HT1080 (cell line): ENCODE results near the gene ARHGEF3. TPM values are rescaled to one million over a fixed set of nuclear protein-coding genes. Genes with fewer than 3 reads are reported as not detected.
A peak's percentile ranks its signal among the peaks of the same experiment; 100 is the strongest.
"Not testable (repeated sequence)": the region's sequence is repeated elsewhere in the genome, so short reads cannot be mapped to it uniquely, and the experiment has no call there.

Source experiments
- DNase-seq: peaks from one replicate; pipeline ENCODE4 v3.0.0-alpha.2; 2015; ENCODE audit warnings: low read depth
- total RNA-seq: library from RNA; depleted of rRNA; stranded (reverse); fragments of >200 nt; shearing (Covaris generic); gene quantifications from 2 replicates; pipeline ENCODE4 v1.2.3, GENCODE V29; 2014

ARHGEF3 gene
- total RNA-seq, 1 experiment from 2014 or later: 14.6 TPM

- DNase-seq: no peak
Observed at GRCh38 chr3:56737006-56737405, 64.7 kb downstream of the ARHGEF3 start.

DNA sequence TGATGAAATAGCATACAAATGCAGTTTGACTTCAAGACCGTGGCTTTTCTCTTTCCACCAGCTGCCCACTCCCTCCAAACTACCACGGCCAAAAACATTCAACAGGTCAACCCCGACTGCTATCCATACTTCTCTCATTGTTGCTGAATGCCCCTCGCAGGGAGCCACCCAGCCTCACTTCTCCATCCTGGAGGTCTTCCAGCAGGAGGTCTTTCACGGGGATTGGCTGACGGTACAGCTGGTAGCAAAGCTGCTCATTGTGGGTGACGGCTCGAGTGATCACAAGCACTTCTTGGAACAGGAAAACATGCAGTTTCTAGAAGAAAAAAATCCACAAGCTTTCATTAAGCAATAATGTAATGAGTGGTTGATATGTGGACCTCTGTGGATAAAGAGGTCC, 69.6 kb downstream of the ARHGEF3 start:
- no peak for DNase-seq

GRCh38 chr3:56725175-56725574, 76.6 kb downstream of the ARHGEF3 start:
- DNase-seq: no peak

DNA sequence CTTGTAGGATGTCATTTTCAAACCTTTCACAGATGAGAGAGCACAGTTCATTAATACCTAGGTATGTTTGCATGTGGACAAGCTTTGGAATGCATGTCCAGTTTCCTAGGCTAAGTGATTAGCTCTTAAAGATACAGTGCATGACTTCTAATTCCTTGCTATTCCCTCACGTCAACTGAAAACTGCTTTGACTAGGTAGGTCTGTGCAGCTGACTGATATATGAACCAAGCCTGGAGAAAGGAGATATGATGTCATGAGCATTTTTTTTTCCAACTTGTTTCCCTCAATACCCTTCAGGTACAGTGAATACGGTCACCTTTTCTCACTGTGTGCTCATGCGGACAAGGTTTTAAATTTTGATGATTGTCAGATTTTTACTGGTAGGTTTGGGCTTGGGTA, 77.1 kb downstream of the ARHGEF3 start:
- DNase-seq: no peak

DNA sequence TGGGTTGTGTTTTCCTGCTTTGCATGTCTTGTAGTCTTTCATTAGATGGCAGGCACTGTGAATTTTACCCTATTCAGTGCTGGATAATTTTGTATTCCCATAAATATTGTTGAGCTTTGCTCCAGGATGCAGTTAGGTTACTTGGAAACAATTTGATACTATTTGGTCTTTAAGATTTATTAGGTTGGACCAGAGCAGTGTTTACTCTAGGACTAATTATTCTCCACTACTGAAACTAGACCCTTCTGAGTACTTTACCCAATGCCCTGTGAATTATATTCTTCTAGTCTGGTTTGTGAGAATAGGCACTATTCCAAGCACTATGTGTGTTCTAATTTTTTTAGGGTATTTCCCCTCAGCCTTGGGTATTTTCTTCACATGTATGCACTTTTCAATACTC, 80.9 kb downstream of the ARHGEF3 start:
- DNase-seq: no peak

DNA sequence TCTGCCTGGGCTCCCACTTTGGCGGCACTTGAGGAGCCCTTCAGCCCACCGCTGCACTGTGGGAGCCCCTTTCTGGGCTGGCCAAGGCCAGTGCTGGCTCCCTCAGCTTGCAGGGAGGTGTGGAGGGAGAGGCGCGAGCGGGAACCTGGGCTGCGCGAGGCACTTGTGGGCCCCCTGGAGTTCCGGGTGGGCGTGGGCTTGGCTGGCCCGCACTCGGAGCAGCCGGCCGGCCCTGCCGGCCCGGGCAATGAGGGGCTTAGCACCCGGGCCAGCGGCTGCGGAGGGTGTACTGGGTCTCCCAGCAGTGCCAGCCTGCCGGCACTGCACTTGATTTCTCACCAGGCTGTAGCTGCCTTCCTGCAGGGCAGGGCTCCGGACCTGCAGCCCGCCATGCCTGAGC, 82.9 kb downstream of the ARHGEF3 start:
- DNase-seq: not testable (repeated sequence)

DNA sequence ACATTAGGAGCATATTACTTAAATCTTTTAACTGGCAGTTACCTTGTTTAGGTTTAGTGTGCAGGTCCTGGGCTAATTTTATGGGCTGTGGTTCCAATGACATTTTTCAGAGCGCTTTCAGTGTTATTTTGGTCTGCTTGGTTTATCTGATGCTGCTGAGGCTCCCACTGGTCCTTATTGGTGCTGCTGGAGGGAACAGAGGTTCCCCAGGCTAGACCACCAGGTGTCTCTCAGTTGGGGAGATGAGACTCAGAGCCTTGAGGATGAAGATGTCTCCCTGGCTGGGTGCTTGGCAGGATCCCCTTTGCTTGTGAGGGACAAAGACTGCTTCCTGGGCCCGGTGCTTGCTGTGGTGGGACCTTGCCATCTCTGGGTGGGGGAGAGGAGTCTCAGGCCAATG, 90.4 kb downstream of the ARHGEF3 start:
- no peak for DNase-seq

DNA sequence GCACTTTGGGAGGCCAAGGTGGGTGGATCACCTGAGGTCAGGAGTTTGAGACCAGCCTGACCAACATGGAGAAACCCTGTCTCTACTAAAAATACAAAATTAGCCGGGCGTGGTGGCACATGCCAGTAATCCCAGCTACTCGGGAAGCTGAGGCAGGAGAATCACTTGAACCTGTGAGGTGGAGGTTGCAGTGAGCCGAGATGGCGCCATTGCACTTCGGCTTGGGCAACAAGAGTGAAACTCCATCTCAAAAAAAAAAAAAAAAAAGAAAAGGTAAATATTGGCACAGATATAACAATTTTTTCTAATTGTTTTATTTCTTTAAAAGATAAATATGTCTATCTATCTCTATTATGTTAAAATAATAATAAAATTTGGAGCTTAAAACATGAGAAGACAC, 94.3 kb downstream of the ARHGEF3 start:
- not testable (repeated sequence) for DNase-seq

GRCh38 chr3:56706629-56707028, 95.1 kb downstream of the ARHGEF3 start:
- DNase-seq: no peak

GRCh38 chr3:56704706-56705105, 97.0 kb downstream of the ARHGEF3 start:
- DNase-seq: no peak

GRCh38 chr3:56702490-56703315, 99.0 kb downstream of the ARHGEF3 start:
- peak; percentile 56 for DNase-seq

GRCh38 chr3:56700151-56700550, 101.6 kb downstream of the ARHGEF3 start:
- no peak for DNase-seq

- DNase-seq: no peak
Observed at GRCh38 chr3:56694867-56695683, 106.7 kb downstream of the ARHGEF3 start.

- peak; percentile 21 for DNase-seq
Observed at GRCh38 chr3:56693750-56694149, 108.0 kb downstream of the ARHGEF3 start.

GRCh38 chr3:56692520-56693433, 109.0 kb downstream of the ARHGEF3 start:
- not testable (repeated sequence) for DNase-seq

- not testable (repeated sequence) for DNase-seq
Observed at GRCh38 chr3:56692001-56692365, 109.8 kb downstream of the ARHGEF3 start.

GRCh38 chr3:56691165-56692000, 110.4 kb downstream of the ARHGEF3 start:
- peak; percentile 50 for DNase-seq

- no peak for DNase-seq
Observed at GRCh38 chr3:56689303-56689702, 112.4 kb downstream of the ARHGEF3 start.

- DNase-seq: no peak
Observed at GRCh38 chr3:56688191-56688590, 113.6 kb downstream of the ARHGEF3 start.

- no peak for DNase-seq
Observed at GRCh38 chr3:56684029-56684428, 117.7 kb downstream of the ARHGEF3 start.
